Measurements from ENCODE around the gene MRPL19. TPM values are rescaled to one million over a fixed set of nuclear protein-coding genes. Genes with fewer than 3 reads are reported as not detected.

Gene MRPL19
- total RNA-seq, 1 donor from 2014 or later = 166 TPM

- Histone ChIP-seq H3K27ac (no peak overlapping the region), H3K36me3 (no peaks in the 10 kb centered on the region), H3K9me3 (no peaks in the 10 kb centered on the region), H3K4me1 (no peaks in the 10 kb centered on the region), H3K27me3 (no peaks in the 10 kb centered on the region), H3K4me3 (no peak overlapping the region)
- DNase-seq (ENCODE audit: low spot score in 2 of 2) = no peak
- intact Hi-C loops (cut with DNase I) = no loop called here
- no peak for TF ChIP-seq CTCF (IDR thresholded peaks at IDR 0.05)
Measured at GRCh38 chr2:75616933-75617332, 29.6 kb upstream of the MRPL19 start.

DNA sequence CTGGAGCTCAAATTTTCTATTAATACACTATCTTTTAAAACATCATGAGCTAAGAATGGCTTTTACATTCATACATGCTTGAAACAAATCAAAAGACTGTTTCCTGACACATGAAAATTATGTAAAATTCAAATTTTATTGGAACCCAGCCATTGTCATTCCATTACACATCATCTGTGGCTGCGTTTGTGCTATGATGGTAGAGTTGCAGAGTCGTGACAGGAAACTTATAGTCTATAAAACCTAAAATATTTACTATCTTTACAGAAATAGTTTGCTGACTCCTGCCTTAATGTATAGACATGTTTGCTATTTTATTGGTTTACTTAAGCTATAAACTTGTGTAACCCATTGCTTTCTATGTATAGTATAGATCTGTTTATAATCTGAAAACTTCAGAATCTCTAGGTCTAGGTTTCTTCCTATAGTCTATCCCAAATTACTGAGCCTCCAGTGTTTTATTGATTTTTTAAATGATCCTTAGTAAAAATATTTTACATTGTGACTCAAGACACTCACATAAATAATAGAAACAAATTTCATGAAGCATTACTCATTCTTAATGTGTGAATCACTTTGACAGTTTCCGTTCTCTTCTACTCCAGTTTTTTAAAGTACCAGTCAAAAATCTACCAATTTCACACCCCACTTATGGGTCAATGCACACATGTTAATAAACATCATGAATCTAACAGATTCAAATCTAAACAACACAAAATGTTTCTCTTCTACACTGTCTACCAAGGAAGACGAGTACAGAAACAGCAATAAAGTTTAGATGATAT, 26.4 kb upstream of the MRPL19 start:
- no peak for TF ChIP-seq CTCF (IDR thresholded peaks at IDR 0.05)
- Histone ChIP-seq H3K27me3 (no peaks in the 10 kb centered on the region), H3K9me3 (no peaks in the 10 kb centered on the region), H3K4me1 (no peaks in the 10 kb centered on the region), H3K27ac (no peak overlapping the region), H3K36me3 (no peaks in the 10 kb centered on the region), H3K4me3 (no peak overlapping the region)
- intact Hi-C loops (cut with DNase I) = no loop called here
- DNase-seq (ENCODE audit: low spot score in 2 of 2) = no peak

- Histone ChIP-seq H3K9me3 (no peaks in the 10 kb centered on the region), H3K4me3 (no peak overlapping the region), H3K27me3 (no peaks in the 10 kb centered on the region), H3K4me1 (no peaks in the 10 kb centered on the region), H3K36me3 (no peaks in the 10 kb centered on the region), H3K27ac (no peak overlapping the region)
- no peak for DNase-seq (ENCODE audit: low spot score in 2 of 2)
- intact Hi-C loops (cut with DNase I) = no loop called here
- TF ChIP-seq CTCF (IDR thresholded peaks at IDR 0.05) = no peak
Measured at GRCh38 chr2:75621228-75621627, 25.4 kb upstream of the MRPL19 start.

DNA sequence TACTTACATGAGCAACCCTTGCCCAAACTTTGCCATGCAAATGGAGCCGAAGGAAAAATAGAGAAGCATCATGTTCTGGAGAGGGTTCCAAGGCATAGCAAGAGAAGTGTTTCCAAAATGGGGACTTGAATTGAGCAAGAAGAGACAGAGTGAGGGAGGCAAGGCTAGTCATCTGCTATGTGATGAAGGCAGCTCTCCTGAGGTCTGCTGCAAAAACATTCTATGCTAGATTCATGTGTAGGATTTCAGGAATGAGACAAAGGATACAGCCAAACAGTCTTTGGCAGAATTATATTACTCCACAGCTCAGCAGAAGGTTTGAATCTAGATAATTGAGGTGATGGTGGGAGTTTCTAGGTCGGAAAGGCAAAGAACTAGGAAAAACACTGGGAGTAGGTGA, 24.1 kb upstream of the MRPL19 start:
- no peak overlapping the region for H3K4me3 ChIP-seq
- H3K36me3 ChIP-seq = no peaks in the 10 kb centered on the region
- no peak for DNase-seq (ENCODE audit: low spot score in 2 of 2)
- H3K9me3 ChIP-seq = no peaks in the 10 kb centered on the region
- no peak for TF ChIP-seq CTCF (IDR thresholded peaks at IDR 0.05)
- intact Hi-C loops (cut with DNase I) = no loop called here
- H3K27ac ChIP-seq = no peak overlapping the region
- no peaks in the 10 kb centered on the region for H3K4me1 ChIP-seq
- no peaks in the 10 kb centered on the region for H3K27me3 ChIP-seq

GRCh38 chr2:75622929-75623328, 23.7 kb upstream of the MRPL19 start:
- TF ChIP-seq CTCF (IDR thresholded peaks at IDR 0.05) = no peak
- intact Hi-C loops (cut with DNase I) = no loop called here
- Histone ChIP-seq H3K4me1 (no peaks in the 10 kb centered on the region), H3K27me3 (no peaks in the 10 kb centered on the region), H3K4me3 (no peak overlapping the region), H3K36me3 (no peaks in the 10 kb centered on the region), H3K27ac (no peak overlapping the region), H3K9me3 (no peaks in the 10 kb centered on the region)
- no peak for DNase-seq (ENCODE audit: low spot score in 2 of 2)
